Natural killer cell (primary cell): Measurements from ENCODE around the gene HSD17B13. TPM values are rescaled to one million over a fixed set of nuclear protein-coding genes. Genes with fewer than 3 reads are reported as not detected.

Experiments used
- ATAC-seq, 3 donors: fragments of 150-1000 bp in 2 of 3; fragments of 200-7000 bp in 1 of 3; cut with Tn5 transposase; 1 replicate in 1 of 3; 2 replicates in 2 of 3; pipeline ENCODE4 v1.10.0; 2021; ENCODE audit warnings: mild to moderate bottlenecking in 2 of 3, moderate library complexity in 2 of 3
- DNase-seq, 2 donors: peaks; one replicate each; pipeline versions ENCODE4 v3.0.0 to v3.0.0-alpha.2; 2013 to 2021; ENCODE audit warnings: mixed read lengths in 1 of 2
- H3K27ac ChIP-seq: one replicate; pipeline ENCODE4 v1.5.1; 2013; ENCODE audit warnings: mild to moderate bottlenecking, low read length
- H3K27me3 ChIP-seq: one replicate; pipeline ENCODE4 v1.6.1; 2013; ENCODE audit warnings: low read length; ENCODE audit not compliant: control insufficient read depth, insufficient read depth
- H3K36me3 ChIP-seq: one replicate; pipeline ENCODE4 v1.6.1; 2013; ENCODE audit warnings: low read length; ENCODE audit not compliant: control insufficient read depth, insufficient read depth
- H3K4me1 ChIP-seq: one replicate; pipeline ENCODE4 v1.6.1; 2013; ENCODE audit warnings: low read length; ENCODE audit not compliant: control insufficient read depth, insufficient read depth
- H3K4me3 ChIP-seq: one replicate; pipeline ENCODE4 v1.5.1; 2013; ENCODE audit warnings: low read length
- H3K9me3 ChIP-seq: one replicate; pipeline ENCODE4 v1.6.1; 2013; ENCODE audit warnings: low read length; ENCODE audit not compliant: control insufficient read depth, insufficient read depth
- H3K27ac Mint-ChIP-seq, 2 donors: one replicate each; pipeline ENCODE4 v1.8.0; 2022; ENCODE audit warnings: mild to moderate bottlenecking in 2 of 2, mixed read lengths in 2 of 2, moderate library complexity in 1 of 2
- H3K27me3 Mint-ChIP-seq, 2 donors: one replicate each; pipeline ENCODE4 v1.8.0; 2022; ENCODE audit warnings: low read depth in 2 of 2, mixed read lengths in 2 of 2
- H3K36me3 Mint-ChIP-seq: one replicate; pipeline ENCODE4 v1.8.0; 2022; ENCODE audit warnings: mixed read lengths
- H3K4me1 Mint-ChIP-seq, 2 donors: one replicate each; pipeline ENCODE4 v1.8.0; 2022; ENCODE audit warnings: mixed read lengths in 2 of 2
- H3K4me3 Mint-ChIP-seq: one replicate; pipeline ENCODE4 v1.8.0; 2022; ENCODE audit warnings: mild to moderate bottlenecking, moderate library complexity, mixed read lengths
- H3K9me3 Mint-ChIP-seq, 2 donors: one replicate each; pipeline ENCODE4 v1.8.0; 2022; ENCODE audit warnings: mixed read lengths in 2 of 2
- CTCF ChIP-seq: fragments of 200-600 bp; IDR thresholded peaks from one replicate; pipeline ENCODE4 v1.8.0; 2022; ENCODE audit warnings: antibody characterized with exemption
- WGBS: methylation state at CpG from one replicate; pipeline ENCODE4 v1.1.7; 2013; ENCODE audit warnings: missing lambda C conversion rate; ENCODE audit not compliant: insufficient coverage; 5-methylcytosine and 5-hydroxymethylcytosine counted together
- intact Hi-C: fragments of 100-400 bp; cut with micrococcal nuclease; formaldehyde crosslinking; loops from one replicate; pipeline ENCODE4 v1.14.2; 2022
- total RNA-seq, 4 donors: library from RNA; stranded (reverse); fragments of 120-200 nt in 1 of 4; gene quantifications; one replicate each; pipeline versions ENCODE4 v1.2.3 to v1.2.4, GENCODE V29; 2013 to 2022

HSD17B13 gene
- total RNA-seq, 3 donors from 2014 or later (not counting 1 experiment from before 2014, with no cell fraction given): 0.33 to 0.95 (median 0.73) TPM

GRCh38 chr4:87258677-87259076, 64.0 kb downstream of the HSD17B13 start:
- WGBS: 83% methylated on average over 1 of the region's 2 CpGs
- Mint-ChIP-seq H3K36me3 (no peaks in the 10 kb centered on the region), H3K4me1 (no peaks in the 10 kb centered on the region), H3K27ac (no peak overlapping the region), H3K9me3 (peaks cover 0 to 5% of the 10 kb centered on the region in 2 donors), H3K27me3 (peaks cover 0 to 3% of the 10 kb centered on the region in 2 donors), H3K4me3 (no peak overlapping the region)
- intact Hi-C loops: no loop called here
- Histone ChIP-seq H3K36me3 (no peaks in the 10 kb centered on the region), H3K27ac (no peak overlapping the region), H3K4me1 (no peaks in the 10 kb centered on the region), H3K9me3 (peaks cover 6% of the 10 kb centered on the region), H3K4me3 (no peak overlapping the region), H3K27me3 (no peaks in the 10 kb centered on the region)
- TF ChIP-seq CTCF: no peak
- DNase-seq: no peak
- ATAC-seq: no peak

- no peaks in the 10 kb centered on the region for H3K36me3 ChIP-seq
- Mint-ChIP-seq H3K27ac (no peak overlapping the region), H3K36me3 (no peaks in the 10 kb centered on the region), H3K9me3 (peaks cover 0 to 3% of the 10 kb centered on the region in 2 donors), H3K27me3 (peaks cover 0 to 3% of the 10 kb centered on the region in 2 donors), H3K4me3 (no peak overlapping the region), H3K4me1 (no peaks in the 10 kb centered on the region)
- intact Hi-C loops: no loop called here
- no peak for ATAC-seq
- H3K27me3 ChIP-seq: no peaks in the 10 kb centered on the region
- H3K4me1 ChIP-seq: no peaks in the 10 kb centered on the region
- no peak overlapping the region for H3K27ac ChIP-seq
- H3K9me3 ChIP-seq: peaks cover under 1% of the 10 kb centered on the region
- DNase-seq: no peak
- no peak for TF ChIP-seq CTCF
- 69% methylated on average over 3 of the region's 3 CpGs for WGBS
- H3K4me3 ChIP-seq: no peak overlapping the region
Observed at GRCh38 chr4:87257523-87257922, 65.2 kb downstream of the HSD17B13 start.

- Mint-ChIP-seq H3K36me3 (no peaks in the 10 kb centered on the region), H3K4me3 (no peak overlapping the region), H3K4me1 (no peaks in the 10 kb centered on the region), H3K9me3 (peaks cover 0 to 3% of the 10 kb centered on the region in 2 donors), H3K27me3 (peaks cover 0 to 3% of the 10 kb centered on the region in 2 donors), H3K27ac (no peak overlapping the region)
- Histone ChIP-seq H3K4me1 (no peaks in the 10 kb centered on the region), H3K27me3 (no peaks in the 10 kb centered on the region), H3K4me3 (no peak overlapping the region), H3K27ac (no peak overlapping the region), H3K36me3 (no peaks in the 10 kb centered on the region), H3K9me3 (no peaks in the 10 kb centered on the region)
- 100% methylated on average over 1 of the region's 1 CpG for WGBS
- intact Hi-C loops: no loop called here
- no peak for TF ChIP-seq CTCF
- DNase-seq (no peak), ATAC-seq (no peak)
Observed at GRCh38 chr4:87255755-87256154, 66.9 kb downstream of the HSD17B13 start.

Other genes with a start within 250 kb of the HSD17B13 start
- gene KLHL8, start 102.3 kb downstream of the HSD17B13 start, total RNA-seq: 10 to 100 TPM in 1 of 3 donors, 1 to 10 TPM in 2; 8.3 to 11.2 (median 9.1) TPM
- 10 to 100 TPM; 42.2 to 50.5 (median 49.8) TPM for gene HSD17B11, start 68.3 kb upstream of the HSD17B13 start, total RNA-seq
- 1 to 10 TPM; 7.3 to 9.6 (median 9.5) TPM for gene NUDT9, start 99.7 kb upstream of the HSD17B13 start, total RNA-seq
- not detected for gene SPARCL1, start 206.5 kb upstream of the HSD17B13 start, total RNA-seq